Ascending aorta (tissue), 2 donors: Measurements from ENCODE around the gene FBXL2. TPM values are rescaled to one million over a fixed set of nuclear protein-coding genes. Genes with fewer than 3 reads are reported as not detected.

Source experiments
- DNase-seq, 2 donors: peaks; one replicate each; pipeline ENCODE4 v3.0.0-alpha.2; 2019; ENCODE audit warnings: low spot score in 2 of 2
- H3K27ac ChIP-seq, 2 donors: fragments of 200-600 bp; sonication (generic); one replicate each; pipeline ENCODE4 v1.5.1; 2016 to 2017; ENCODE audit warnings: mild to moderate bottlenecking in 1 of 2
- H3K27me3 ChIP-seq: fragments of 200-600 bp; sonication (generic); one replicate; pipeline ENCODE4 v1.5.1; 2017
- H3K36me3 ChIP-seq, 2 donors: fragments of 200-600 bp; sonication (generic); one replicate each; pipeline ENCODE4 v1.5.1; 2016
- H3K4me1 ChIP-seq, 2 donors: fragments of 200-600 bp; sonication (generic); one replicate each; pipeline ENCODE4 v1.5.1; 2016 to 2017; ENCODE audit warnings: mild to moderate bottlenecking in 1 of 2
- H3K4me3 ChIP-seq, 2 donors: fragments of 200-600 bp; sonication (generic); one replicate each; pipeline ENCODE4 v1.5.1; 2016 to 2017; ENCODE audit warnings: mild to moderate bottlenecking in 1 of 2
- H3K9me3 ChIP-seq, 2 donors: fragments of 200-600 bp; sonication (generic); one replicate each; pipeline ENCODE4 v1.5.1; 2016
- intact Hi-C: fragments of 100-400 bp; cut with DNase I; formaldehyde crosslinking; loops from one replicate; pipeline ENCODE4 v1.15.1; 2023
- total RNA-seq: library from RNA; depleted of rRNA; stranded (reverse); fragments of >200 nt; gene quantifications from one replicate; pipeline ENCODE4 v1.1.0, GENCODE V29; 2016
- TF ChIP-seq, protein P1 (sequence below), 3 experiments: fragments of 200-600 bp in 2 of 3; fragments of 450-650 bp in 1 of 3; sonication (generic) in 2 of 3; IDR thresholded peaks; one replicate each; pipeline ENCODE4 v1.5.1; 2016 to 2019; ENCODE audit warnings: antibody characterized with exemption in 3 of 3, mild to moderate bottlenecking in 1 of 3, moderate library complexity in 1 of 3

FBXL2 gene
- total RNA-seq, 1 donor from 2014 or later = 33.4 TPM

DNA sequence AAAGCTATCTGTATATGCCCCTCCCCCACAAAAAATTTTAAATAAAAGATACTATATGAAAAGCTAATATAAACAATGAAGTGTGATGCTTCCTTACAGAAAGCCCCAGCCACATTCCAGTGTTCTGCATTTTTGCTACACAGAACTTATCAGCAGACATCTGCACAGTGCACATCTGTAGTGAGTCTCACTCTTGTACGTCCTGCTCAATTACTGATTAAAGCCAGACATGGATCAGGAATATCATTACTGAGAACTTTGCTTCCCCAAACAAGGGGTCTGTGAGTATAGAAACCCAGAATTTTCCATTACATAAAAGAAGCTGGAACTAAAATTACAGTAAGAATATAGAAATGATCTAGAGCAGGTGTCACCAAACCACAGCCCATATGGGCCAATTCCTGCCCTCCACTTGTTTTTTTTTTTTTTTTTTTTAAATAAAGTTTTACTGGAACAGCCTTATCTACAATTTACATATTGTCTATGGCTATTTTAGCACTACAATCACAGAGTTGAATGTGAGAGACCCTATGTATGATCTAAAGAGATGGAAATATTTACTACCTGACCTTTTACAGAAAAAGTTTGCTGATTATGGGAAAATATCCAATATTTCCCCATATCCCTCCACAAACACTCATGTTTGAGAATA lies 117.3 kb downstream of the FBXL2 start:
- Histone ChIP-seq H3K4me3 (no peak overlapping the region), H3K4me1 (peaks cover 0 to 13% of the 10 kb centered on the region in 2 donors), H3K27ac (no peak overlapping the region), H3K9me3 (no peaks in the 10 kb centered on the region), H3K36me3 (peaks cover 37 to 79% of the 10 kb centered on the region in 2 donors), H3K27me3 (no peaks in the 10 kb centered on the region)
- DNase-seq = no peak
- TF ChIP-seq, protein P1, sequence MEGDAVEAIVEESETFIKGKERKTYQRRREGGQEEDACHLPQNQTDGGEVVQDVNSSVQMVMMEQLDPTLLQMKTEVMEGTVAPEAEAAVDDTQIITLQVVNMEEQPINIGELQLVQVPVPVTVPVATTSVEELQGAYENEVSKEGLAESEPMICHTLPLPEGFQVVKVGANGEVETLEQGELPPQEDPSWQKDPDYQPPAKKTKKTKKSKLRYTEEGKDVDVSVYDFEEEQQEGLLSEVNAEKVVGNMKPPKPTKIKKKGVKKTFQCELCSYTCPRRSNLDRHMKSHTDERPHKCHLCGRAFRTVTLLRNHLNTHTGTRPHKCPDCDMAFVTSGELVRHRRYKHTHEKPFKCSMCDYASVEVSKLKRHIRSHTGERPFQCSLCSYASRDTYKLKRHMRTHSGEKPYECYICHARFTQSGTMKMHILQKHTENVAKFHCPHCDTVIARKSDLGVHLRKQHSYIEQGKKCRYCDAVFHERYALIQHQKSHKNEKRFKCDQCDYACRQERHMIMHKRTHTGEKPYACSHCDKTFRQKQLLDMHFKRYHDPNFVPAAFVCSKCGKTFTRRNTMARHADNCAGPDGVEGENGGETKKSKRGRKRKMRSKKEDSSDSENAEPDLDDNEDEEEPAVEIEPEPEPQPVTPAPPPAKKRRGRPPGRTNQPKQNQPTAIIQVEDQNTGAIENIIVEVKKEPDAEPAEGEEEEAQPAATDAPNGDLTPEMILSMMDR (IDR thresholded peaks at IDR 0.05) = no peak
- intact Hi-C loops = no loop called here

DNA sequence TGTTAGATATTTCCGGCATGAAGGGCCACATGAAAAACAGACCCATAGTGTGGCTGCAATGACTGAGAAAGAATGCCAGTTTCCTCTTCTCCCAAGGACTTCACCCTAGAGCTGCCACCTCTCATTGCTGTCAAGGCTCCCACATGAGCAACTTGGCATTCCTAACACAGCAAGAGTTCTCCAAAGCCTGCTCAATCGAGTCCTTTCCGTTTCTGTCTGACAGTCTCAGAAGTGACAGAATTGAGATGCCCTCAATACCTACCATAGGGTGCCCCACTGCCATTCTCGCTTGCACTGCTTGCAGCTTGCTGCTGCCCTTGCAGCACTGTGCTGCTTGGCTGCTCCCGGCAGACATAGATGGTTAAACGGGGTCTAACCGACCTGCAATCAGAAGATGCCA lies 118.7 kb downstream of the FBXL2 start:
- Histone ChIP-seq H3K27ac (no peak overlapping the region), H3K4me3 (no peak overlapping the region), H3K36me3 (peaks cover 44 to 81% of the 10 kb centered on the region in 2 donors), H3K27me3 (no peaks in the 10 kb centered on the region), H3K4me1 (peaks cover 0 to 13% of the 10 kb centered on the region in 2 donors), H3K9me3 (no peaks in the 10 kb centered on the region)
- intact Hi-C loops = no loop called here
- TF ChIP-seq, protein P1 (IDR thresholded peaks at IDR 0.05) = no peak
- DNase-seq = no peak

DNA sequence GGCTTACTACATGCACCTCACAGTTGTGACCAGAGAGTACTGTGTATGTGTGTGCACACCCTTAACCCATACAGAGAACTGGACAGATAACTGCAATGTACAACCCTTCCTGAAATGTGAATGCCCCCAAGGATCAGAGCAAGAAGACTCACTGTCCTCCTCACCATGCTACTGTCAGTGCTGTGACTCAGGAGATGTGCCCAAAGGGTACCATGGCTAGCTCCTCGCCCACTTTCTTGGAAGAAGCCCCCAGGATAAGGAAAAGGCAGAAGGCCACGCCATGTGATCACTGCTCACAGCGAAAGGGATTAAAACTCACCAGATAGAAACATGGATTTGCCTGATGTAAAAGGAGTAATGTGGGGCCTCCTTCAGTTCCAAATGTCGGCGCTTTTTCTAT lies 121.2 kb downstream of the FBXL2 start:
- TF ChIP-seq, protein P1 (IDR thresholded peaks at IDR 0.05) = no peak
- Histone ChIP-seq H3K4me1 (no peaks in the 10 kb centered on the region), H3K27ac (no peak overlapping the region), H3K36me3 (peaks cover 54 to 90% of the 10 kb centered on the region in 2 donors), H3K9me3 (no peaks in the 10 kb centered on the region), H3K27me3 (no peaks in the 10 kb centered on the region), H3K4me3 (no peak overlapping the region)
- no peak for DNase-seq
- intact Hi-C loops = no loop called here

DNA sequence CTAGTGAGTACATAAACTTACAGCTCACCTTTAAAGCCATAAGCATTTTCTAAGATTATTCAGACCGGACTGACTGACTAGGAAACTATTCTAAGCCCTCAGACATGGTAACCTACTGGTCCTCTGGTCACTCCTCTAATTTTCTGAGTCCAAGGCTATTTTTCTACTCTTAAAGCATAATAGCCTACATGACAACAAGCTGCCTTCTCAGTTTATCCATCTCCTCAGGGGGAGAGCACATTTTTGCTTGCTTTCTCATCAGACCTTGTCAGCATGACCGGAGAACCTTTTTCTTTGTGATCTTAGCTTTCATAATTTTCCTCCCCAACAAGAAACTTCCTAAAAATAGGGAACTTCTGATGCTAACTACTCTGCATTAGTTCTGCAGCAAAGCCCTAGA lies 124.5 kb downstream of the FBXL2 start:
- H3K36me3 ChIP-seq = peaks cover 69 to 89% of the 10 kb centered on the region in 2 donors
- no peak for DNase-seq
- intact Hi-C loops = no loop called here
- H3K9me3 ChIP-seq = no peaks in the 10 kb centered on the region
- TF ChIP-seq, protein P1 (IDR thresholded peaks at IDR 0.05) = no peak
- H3K27ac ChIP-seq = no peak overlapping the region
- H3K27me3 ChIP-seq = no peaks in the 10 kb centered on the region
- no peak overlapping the region for H3K4me3 ChIP-seq
- H3K4me1 ChIP-seq = no peaks in the 10 kb centered on the region

DNA sequence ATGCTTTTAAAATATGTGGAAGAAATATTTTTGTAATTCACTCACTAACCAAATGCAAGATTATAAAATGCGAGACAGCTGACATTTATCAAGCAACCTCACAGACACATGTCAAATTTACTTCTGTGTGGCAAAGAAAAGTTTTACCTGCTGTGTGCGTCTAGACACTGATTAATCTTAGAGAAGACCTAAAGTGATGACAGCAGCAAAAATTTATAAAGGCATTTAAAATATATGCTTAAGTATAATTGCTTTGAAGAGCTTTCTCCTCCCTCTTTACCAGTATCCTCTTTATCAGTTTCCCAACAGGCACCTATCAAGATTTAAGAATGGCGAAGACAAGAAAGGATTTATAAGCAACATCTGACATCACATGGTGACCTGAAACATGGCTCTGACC lies 125.7 kb downstream of the FBXL2 start:
- DNase-seq = no peak
- H3K9me3 ChIP-seq = no peaks in the 10 kb centered on the region
- H3K4me1 ChIP-seq = no peaks in the 10 kb centered on the region
- TF ChIP-seq, protein P1 (IDR thresholded peaks at IDR 0.05) = no peak
- H3K4me3 ChIP-seq = no peak overlapping the region
- intact Hi-C loops = no loop called here
- no peak overlapping the region for H3K27ac ChIP-seq
- no peaks in the 10 kb centered on the region for H3K27me3 ChIP-seq
- peaks cover 70 to 83% of the 10 kb centered on the region in 2 donors for H3K36me3 ChIP-seq
